ENCODE data around the gene TRIM24.
"Not testable (repeated sequence)": the region's sequence is repeated elsewhere in the genome, so short reads cannot be mapped to it uniquely, and the experiment has no call there.

Gene TRIM24

GRCh38 chr7:138513344-138513871, 53.3 kb downstream of the TRIM24 start:
- no peak for TF ChIP-seq JUND (IDR thresholded peaks at IDR 0.05; ENCODE audit: low read depth)

GRCh38 chr7:138514044-138514443, 54.0 kb downstream of the TRIM24 start:
- no peak for DNase-seq (ENCODE audit: low read depth in 1 of 2, low spot score in 1 of 2)
- in situ Hi-C loops (cut with HindIII; ENCODE audit: low pct_unique_long_range_greater_than_20kb, low sequenced_read_pairs): no loop called here
- TF ChIP-seq JUND (IDR thresholded peaks at IDR 0.05; ENCODE audit: low read depth): no peak

More at GRCh38 chr7:138513344-138513871, 53.3 kb downstream of the TRIM24 start:
- no peak for DNase-seq (ENCODE audit: low read depth in 1 of 2, low spot score in 1 of 2)
- in situ Hi-C loops (cut with HindIII; ENCODE audit: low pct_unique_long_range_greater_than_20kb, low sequenced_read_pairs): no loop called here

DNA sequence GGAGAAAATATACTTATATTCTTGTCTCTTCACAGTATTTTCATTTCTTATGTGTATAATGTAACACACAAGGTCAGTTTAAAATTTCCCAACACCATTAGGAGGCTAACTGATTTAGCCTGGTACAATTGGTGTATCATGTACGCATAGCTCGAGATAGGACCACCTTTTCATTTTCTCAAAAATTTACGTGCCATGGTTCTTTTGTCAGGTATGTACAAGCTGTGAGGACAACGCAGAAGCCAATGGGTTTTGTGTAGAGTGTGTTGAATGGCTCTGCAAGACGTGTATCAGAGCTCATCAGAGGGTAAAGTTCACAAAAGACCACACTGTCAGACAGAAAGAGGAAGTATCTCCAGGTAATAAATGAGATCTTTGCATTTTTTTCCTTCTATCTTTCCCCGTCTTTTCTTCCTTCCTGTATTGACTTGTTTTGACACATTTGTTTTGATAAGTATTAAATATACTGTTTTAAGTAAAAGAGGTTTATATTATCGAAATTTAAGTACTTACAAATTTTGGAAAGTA, 55.0 kb downstream of the TRIM24 start:
- no peak for TF ChIP-seq JUND (IDR thresholded peaks at IDR 0.05; ENCODE audit: low read depth)
- in situ Hi-C loops (cut with HindIII; ENCODE audit: low pct_unique_long_range_greater_than_20kb, low sequenced_read_pairs): no loop called here
- no peak for DNase-seq (ENCODE audit: low read depth in 1 of 2, low spot score in 1 of 2)

DNA sequence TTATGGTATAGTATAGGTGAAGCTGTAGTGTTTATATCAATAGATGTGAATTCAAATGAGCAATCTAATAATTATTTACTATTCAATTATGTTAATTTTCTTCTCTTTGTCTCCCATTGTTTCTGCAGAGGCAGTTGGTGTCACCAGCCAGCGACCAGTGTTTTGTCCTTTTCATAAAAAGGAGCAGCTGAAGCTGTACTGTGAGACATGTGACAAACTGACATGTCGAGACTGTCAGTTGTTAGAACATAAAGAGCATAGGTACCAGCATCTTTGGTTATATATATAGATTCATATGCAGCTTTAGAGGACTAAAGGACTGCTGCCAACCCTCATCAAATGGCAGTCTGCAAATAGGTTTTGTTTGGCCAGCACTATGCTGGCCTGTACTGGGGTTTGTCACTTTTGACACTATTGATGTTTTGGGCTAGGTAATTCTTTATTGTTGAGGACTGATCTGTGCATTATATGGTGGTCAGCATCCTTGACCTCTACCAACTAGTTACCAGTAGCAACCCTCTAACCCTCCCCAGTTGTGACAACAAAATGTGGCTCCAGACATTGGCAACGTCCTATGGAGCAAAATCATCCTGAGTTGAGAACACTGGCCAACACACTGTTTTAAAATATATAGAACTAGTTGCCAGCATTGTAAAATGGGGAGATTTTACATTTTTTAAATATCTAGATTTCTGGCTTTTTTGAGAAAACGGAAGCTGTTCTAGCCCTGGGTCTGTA, 59.2 kb downstream of the TRIM24 start:
- no peak for DNase-seq (ENCODE audit: low read depth in 1 of 2, low spot score in 1 of 2)
- in situ Hi-C loops (cut with HindIII; ENCODE audit: low pct_unique_long_range_greater_than_20kb, low sequenced_read_pairs): no loop called here
- TF ChIP-seq JUND (IDR thresholded peaks at IDR 0.05; ENCODE audit: low read depth): no peak

- DNase-seq (ENCODE audit: low read depth in 1 of 2, low spot score in 1 of 2): no peak
- in situ Hi-C loops (cut with HindIII; ENCODE audit: low pct_unique_long_range_greater_than_20kb, low sequenced_read_pairs): no loop called here
- TF ChIP-seq JUND (IDR thresholded peaks at IDR 0.05; ENCODE audit: low read depth): no peak
Observed at GRCh38 chr7:138520742-138521141, 60.7 kb downstream of the TRIM24 start.

DNA sequence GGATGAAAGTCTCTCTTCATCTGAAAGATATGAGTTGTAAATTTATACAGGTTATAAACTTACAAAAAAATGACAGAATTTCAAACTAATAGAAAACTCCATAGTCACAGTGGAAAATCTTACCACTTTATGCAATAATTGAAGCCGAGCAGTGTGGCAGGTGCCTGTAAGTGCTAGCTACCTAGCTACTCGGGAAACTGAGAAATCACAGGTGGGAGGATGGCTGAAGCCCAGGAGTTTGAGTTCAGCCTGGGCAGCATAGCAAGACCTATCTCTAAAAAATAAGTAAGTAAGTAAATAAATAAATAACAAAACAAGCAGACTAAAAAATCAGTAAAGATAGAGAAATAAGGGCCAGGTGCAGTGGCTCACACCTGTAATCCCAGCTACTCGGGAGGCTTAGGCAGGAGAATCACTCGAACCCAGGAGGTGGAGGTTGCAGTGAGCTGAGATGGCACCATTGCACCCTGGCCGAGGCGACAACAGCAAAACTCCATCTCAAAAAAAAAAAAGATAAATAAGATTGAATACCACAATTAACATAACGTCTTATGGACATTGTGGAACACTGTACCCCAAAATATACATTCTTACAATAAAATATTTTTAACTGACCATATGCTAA, 61.9 kb downstream of the TRIM24 start:
- in situ Hi-C loops (cut with HindIII; ENCODE audit: low pct_unique_long_range_greater_than_20kb, low sequenced_read_pairs): no loop called here
- DNase-seq (ENCODE audit: low read depth in 1 of 2, low spot score in 1 of 2): no peak

DNA sequence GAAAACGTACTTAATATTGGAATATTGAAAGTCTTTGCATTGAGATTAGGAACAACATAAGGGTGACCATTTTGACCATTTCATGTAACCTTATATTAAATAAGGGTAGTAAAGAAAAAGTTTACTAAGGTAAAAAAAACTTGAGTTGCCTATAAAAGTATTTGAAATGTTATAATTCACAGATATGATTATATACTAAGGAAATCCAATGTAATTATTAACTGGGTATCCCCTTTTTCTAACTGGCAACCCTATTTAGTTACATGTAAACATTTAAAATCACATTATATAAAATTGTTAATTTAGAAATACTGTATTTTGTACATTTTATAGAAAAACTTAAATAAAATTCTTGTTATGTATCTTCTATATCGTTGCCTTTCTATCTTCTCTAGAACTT, 64.2 kb downstream of the TRIM24 start:
- no peak for TF ChIP-seq JUND (IDR thresholded peaks at IDR 0.05; ENCODE audit: low read depth)
- in situ Hi-C loops (cut with HindIII; ENCODE audit: low pct_unique_long_range_greater_than_20kb, low sequenced_read_pairs): no loop called here
- no peak for DNase-seq (ENCODE audit: low read depth in 1 of 2, low spot score in 1 of 2)

More for the DNA sequence above, 61.9 kb downstream of the TRIM24 start:
- TF ChIP-seq JUND (IDR thresholded peaks at IDR 0.05; ENCODE audit: low read depth): no peak

- no peak for TF ChIP-seq JUND (IDR thresholded peaks at IDR 0.05; ENCODE audit: low read depth)
- in situ Hi-C loops (cut with HindIII; ENCODE audit: low pct_unique_long_range_greater_than_20kb, low sequenced_read_pairs): no loop called here
- no peak for DNase-seq (ENCODE audit: low read depth in 1 of 2, low spot score in 1 of 2)
Observed at GRCh38 chr7:138525757-138526156, 65.7 kb downstream of the TRIM24 start.

GRCh38 chr7:138527746-138528223, 67.7 kb downstream of the TRIM24 start:
- in situ Hi-C loops (cut with HindIII; ENCODE audit: low pct_unique_long_range_greater_than_20kb, low sequenced_read_pairs): no loop called here
- peak in 1 of 2 experiments; percentile 5 for DNase-seq (ENCODE audit: low read depth in 1 of 2, low spot score in 1 of 2)
- no peak for TF ChIP-seq JUND (IDR thresholded peaks at IDR 0.05; ENCODE audit: low read depth)

- DNase-seq (ENCODE audit: low read depth in 1 of 2, low spot score in 1 of 2); in situ Hi-C loops (cut with HindIII; ENCODE audit: low pct_unique_long_range_greater_than_20kb, low sequenced_read_pairs): not testable (repeated sequence)
Observed at GRCh38 chr7:138536833-138537232, 76.8 kb downstream of the TRIM24 start.

- DNase-seq (ENCODE audit: low read depth in 1 of 2, low spot score in 1 of 2): no peak
- in situ Hi-C loops (cut with HindIII; ENCODE audit: low pct_unique_long_range_greater_than_20kb, low sequenced_read_pairs): no loop called here
- no peak for TF ChIP-seq JUND (IDR thresholded peaks at IDR 0.05; ENCODE audit: low read depth)
Observed at GRCh38 chr7:138538518-138538917, 78.5 kb downstream of the TRIM24 start.

- DNase-seq (ENCODE audit: low read depth in 1 of 2, low spot score in 1 of 2): no peak
- no peak for TF ChIP-seq JUND (IDR thresholded peaks at IDR 0.05; ENCODE audit: low read depth)
- in situ Hi-C loops (cut with HindIII; ENCODE audit: low pct_unique_long_range_greater_than_20kb, low sequenced_read_pairs): no loop called here
Observed at GRCh38 chr7:138538997-138539644, 79.1 kb downstream of the TRIM24 start.

Data from T47D (cell line).